ENCODE measurements around the gene ASXL3.

Gene ASXL3

GRCh38 chr18:33660696-33661310 lies 82.8 kb downstream of the ASXL3 start:
- Histone ChIP-seq H3K4me1 (ENCODE audit: insufficient read depth, insufficient read length) (no peaks in the 10 kb centered on the region), H3K4me3 (ENCODE audit: insufficient read length, low read depth) (no peak overlapping the region), H3K27me3 (ENCODE audit: insufficient read depth, insufficient read length) (no peaks in the 10 kb centered on the region), H3K9ac (ENCODE audit: insufficient read length, low read depth) (no peak overlapping the region), H3K9me3 (ENCODE audit: insufficient read depth, low read length) (no peaks in the 10 kb centered on the region), H3K36me3 (ENCODE audit: insufficient read depth, insufficient read length, low read length) (no peaks in the 10 kb centered on the region)
- TF ChIP-seq SUZ12 (IDR thresholded peaks at IDR 0.05; ENCODE audit: extremely low read depth, insufficient read depth, insufficient read length) (no peak), YY1 (IDR thresholded peaks at IDR 0.05; ENCODE audit: insufficient read depth, insufficient read length) (no peak), ZNF274 (IDR thresholded peaks at IDR 0.05; ENCODE audit: low read depth, low read length) (no peak)
- DNase-seq (ENCODE audit: low read depth, low spot score): no peak

GRCh38 chr18:33664241-33664874 lies 86.3 kb downstream of the ASXL3 start:
- Histone ChIP-seq H3K9ac (ENCODE audit: insufficient read length, low read depth) (no peak overlapping the region), H3K27me3 (ENCODE audit: insufficient read depth, insufficient read length) (no peaks in the 10 kb centered on the region), H3K4me1 (ENCODE audit: insufficient read depth, insufficient read length) (no peaks in the 10 kb centered on the region), H3K36me3 (ENCODE audit: insufficient read depth, insufficient read length, low read length) (no peaks in the 10 kb centered on the region), H3K9me3 (ENCODE audit: insufficient read depth, low read length) (no peaks in the 10 kb centered on the region), H3K4me3 (ENCODE audit: insufficient read length, low read depth) (no peak overlapping the region)
- TF ChIP-seq SUZ12 (IDR thresholded peaks at IDR 0.05; ENCODE audit: extremely low read depth, insufficient read depth, insufficient read length) (no peak), ZNF274 (IDR thresholded peaks at IDR 0.05; ENCODE audit: low read depth, low read length) (no peak), YY1 (IDR thresholded peaks at IDR 0.05; ENCODE audit: insufficient read depth, insufficient read length) (no peak)
- DNase-seq (ENCODE audit: low read depth, low spot score): no peak

- TF ChIP-seq SUZ12 (IDR thresholded peaks at IDR 0.05; ENCODE audit: extremely low read depth, insufficient read depth, insufficient read length): no peak
- no peak for TF ChIP-seq ZNF274 (IDR thresholded peaks at IDR 0.05; ENCODE audit: low read depth, low read length)
- TF ChIP-seq YY1 (IDR thresholded peaks at IDR 0.05; ENCODE audit: insufficient read depth, insufficient read length): no peak
- Histone ChIP-seq H3K36me3 (ENCODE audit: insufficient read depth, insufficient read length, low read length) (no peaks in the 10 kb centered on the region), H3K9ac (ENCODE audit: insufficient read length, low read depth) (no peak overlapping the region), H3K9me3 (ENCODE audit: insufficient read depth, low read length) (no peaks in the 10 kb centered on the region), H3K27me3 (ENCODE audit: insufficient read depth, insufficient read length) (no peaks in the 10 kb centered on the region), H3K4me1 (ENCODE audit: insufficient read depth, insufficient read length) (no peaks in the 10 kb centered on the region), H3K4me3 (ENCODE audit: insufficient read length, low read depth) (no peak overlapping the region)
- DNase-seq (ENCODE audit: low read depth, low spot score): no peak
These were observed 87.2 kb downstream of the ASXL3 start for GRCh38 chr18:33665187-33665586.

- no peak for TF ChIP-seq SUZ12 (IDR thresholded peaks at IDR 0.05; ENCODE audit: extremely low read depth, insufficient read depth, insufficient read length)
- TF ChIP-seq ZNF274 (IDR thresholded peaks at IDR 0.05; ENCODE audit: low read depth, low read length): no peak
- Histone ChIP-seq H3K9me3 (ENCODE audit: insufficient read depth, low read length) (no peaks in the 10 kb centered on the region), H3K4me3 (ENCODE audit: insufficient read length, low read depth) (no peak overlapping the region), H3K36me3 (ENCODE audit: insufficient read depth, insufficient read length, low read length) (no peaks in the 10 kb centered on the region), H3K9ac (ENCODE audit: insufficient read length, low read depth) (no peak overlapping the region), H3K4me1 (ENCODE audit: insufficient read depth, insufficient read length) (no peaks in the 10 kb centered on the region), H3K27me3 (ENCODE audit: insufficient read depth, insufficient read length) (no peaks in the 10 kb centered on the region)
- no peak for DNase-seq (ENCODE audit: low read depth, low spot score)
These were observed 87.6 kb downstream of the ASXL3 start for GRCh38 chr18:33665641-33666040.

GRCh38 chr18:33666915-33667314 lies 88.9 kb downstream of the ASXL3 start:
- TF ChIP-seq ZNF274 (IDR thresholded peaks at IDR 0.05; ENCODE audit: low read depth, low read length): no peak
- no peak for TF ChIP-seq YY1 (IDR thresholded peaks at IDR 0.05; ENCODE audit: insufficient read depth, insufficient read length)
- TF ChIP-seq SUZ12 (IDR thresholded peaks at IDR 0.05; ENCODE audit: extremely low read depth, insufficient read depth, insufficient read length): no peak
- Histone ChIP-seq H3K9ac (ENCODE audit: insufficient read length, low read depth) (no peak overlapping the region), H3K9me3 (ENCODE audit: insufficient read depth, low read length) (no peaks in the 10 kb centered on the region), H3K4me1 (ENCODE audit: insufficient read depth, insufficient read length) (no peaks in the 10 kb centered on the region), H3K27me3 (ENCODE audit: insufficient read depth, insufficient read length) (no peaks in the 10 kb centered on the region), H3K4me3 (ENCODE audit: insufficient read length, low read depth) (no peak overlapping the region), H3K36me3 (ENCODE audit: insufficient read depth, insufficient read length, low read length) (no peaks in the 10 kb centered on the region)
- no peak for DNase-seq (ENCODE audit: low read depth, low spot score)

- Histone ChIP-seq H3K36me3 (ENCODE audit: insufficient read depth, insufficient read length, low read length) (no peaks in the 10 kb centered on the region), H3K9ac (ENCODE audit: insufficient read length, low read depth) (no peak overlapping the region), H3K4me1 (ENCODE audit: insufficient read depth, insufficient read length) (no peaks in the 10 kb centered on the region), H3K27me3 (ENCODE audit: insufficient read depth, insufficient read length) (no peaks in the 10 kb centered on the region), H3K9me3 (ENCODE audit: insufficient read depth, low read length) (no peaks in the 10 kb centered on the region), H3K4me3 (ENCODE audit: insufficient read length, low read depth) (no peak overlapping the region)
- DNase-seq (ENCODE audit: low read depth, low spot score): no peak
- TF ChIP-seq YY1 (IDR thresholded peaks at IDR 0.05; ENCODE audit: insufficient read depth, insufficient read length): no peak
- TF ChIP-seq ZNF274 (IDR thresholded peaks at IDR 0.05; ENCODE audit: low read depth, low read length): no peak
- no peak for TF ChIP-seq SUZ12 (IDR thresholded peaks at IDR 0.05; ENCODE audit: extremely low read depth, insufficient read depth, insufficient read length)
These were observed 91.6 kb downstream of the ASXL3 start for GRCh38 chr18:33669589-33669988.

GRCh38 chr18:33670029-33670428 lies 92.0 kb downstream of the ASXL3 start:
- H3K9ac ChIP-seq (ENCODE audit: insufficient read length, low read depth): no peak overlapping the region
- no peaks in the 10 kb centered on the region for H3K27me3 ChIP-seq (ENCODE audit: insufficient read depth, insufficient read length)
- H3K4me3 ChIP-seq (ENCODE audit: insufficient read length, low read depth): no peak overlapping the region
- no peaks in the 10 kb centered on the region for H3K4me1 ChIP-seq (ENCODE audit: insufficient read depth, insufficient read length)
- no peaks in the 10 kb centered on the region for H3K36me3 ChIP-seq (ENCODE audit: insufficient read depth, insufficient read length, low read length)
- TF ChIP-seq YY1 (IDR thresholded peaks at IDR 0.05; ENCODE audit: insufficient read depth, insufficient read length) (no peak), ZNF274 (IDR thresholded peaks at IDR 0.05; ENCODE audit: low read depth, low read length) (no peak), SUZ12 (IDR thresholded peaks at IDR 0.05; ENCODE audit: extremely low read depth, insufficient read depth, insufficient read length) (no peak)
- H3K9me3 ChIP-seq (ENCODE audit: insufficient read depth, low read length): no peaks in the 10 kb centered on the region
- DNase-seq (ENCODE audit: low read depth, low spot score): no peak

Measured in NT2/D1 (cell line).